ENCODE measurements around the gene CD14. TPM values are rescaled to one million over a fixed set of nuclear protein-coding genes. Genes with fewer than 3 reads are reported as not detected.
"Not testable (repeated sequence)": the region's sequence is repeated elsewhere in the genome, so short reads cannot be mapped to it uniquely, and the experiment has no call there.

CD14 gene
- total and polyA plus RNA-seq, 8 donors, result 4.3 to 45.8 (median 14.7) TPM

GRCh38 chr5:140673187-140673976, 40.4 kb upstream of the CD14 start, which contains the start of gene DND1:
TSS of gene DND1 (minus strand) at chr5:140673576. CDS start at chr5:140673542, 34 bp downstream.
- FAIRE-seq, result no peak
- H3K4me1 ChIP-seq, result no peaks in the 10 kb centered on the region
- H3K9me3 ChIP-seq, result no peaks in the 10 kb centered on the region
- no peak within 1 kb of the TSS for H3K27ac ChIP-seq
- intact Hi-C loops (cut with DNase I), result no loop called here
- H3K36me3 ChIP-seq, result peaks cover 0 to 54% (median 18%) of the 10 kb centered on the region in 3 donors
- ATAC-seq, result peak in 1 of 4 donors; percentile 6
- no peak for TF ChIP-seq CTCF (IDR thresholded peaks at IDR 0.05)
- peak in 2 of 6 donors; percentile 46 to 82 for DNase-seq
- 90 to 91% methylated on average over 39 to 45 of the region's 45 CpGs for WGBS, 2 donors
- H3K27me3 ChIP-seq, result no peaks in the 10 kb centered on the region
- no peak within 1 kb of the TSS for H3K4me3 ChIP-seq

GRCh38 chr5:140672455-140673186, 39.6 kb upstream of the CD14 start:
- peak in 5 of 6 donors; percentile 31 to 82 (median 61) for DNase-seq
- H3K4me3 ChIP-seq, result no peak overlapping the region
- intact Hi-C loops (cut with DNase I), result no loop called here

GRCh38 chr5:140671472-140672125, 38.6 kb upstream of the CD14 start:
- Histone ChIP-seq H3K9me3 (no peaks in the 10 kb centered on the region), H3K4me1 (peaks cover 0 to under 1% (median 0%) of the 10 kb centered on the region in 3 donors), H3K27me3 (no peaks in the 10 kb centered on the region), H3K36me3 (peaks cover 0 to 48% (median 16%) of the 10 kb centered on the region in 3 donors), H3K27ac (no peak overlapping the region), H3K4me3 (no peak overlapping the region)
- TF ChIP-seq CTCF (IDR thresholded peaks at IDR 0.05), result no peak
- no peak for DNase-seq
- WGBS, 2 donors, result 91 to 95% methylated on average over 6 of the region's 7 CpGs
- ATAC-seq, result peak in 2 of 4 donors; percentile 10 to 14
- no peak for FAIRE-seq
- intact Hi-C loops (cut with DNase I), result no loop called here

More at GRCh38 chr5:140672455-140673186, 39.6 kb upstream of the CD14 start:
- ATAC-seq (peak in 2 of 4 donors; percentile 51 to 58), FAIRE-seq (no peak)
- Histone ChIP-seq H3K9me3 (no peaks in the 10 kb centered on the region), H3K36me3 (peaks cover 0 to 56% (median 19%) of the 10 kb centered on the region in 3 donors), H3K27ac (no peak overlapping the region), H3K27me3 (no peaks in the 10 kb centered on the region), H3K4me1 (no peaks in the 10 kb centered on the region)
- no peak for TF ChIP-seq CTCF (IDR thresholded peaks at IDR 0.05)
- 76 to 83% methylated on average over 69 to 70 of the region's 70 CpGs for WGBS, 2 donors

GRCh38 chr5:140671035-140671434, 38.1 kb upstream of the CD14 start:
- H3K4me3 ChIP-seq; FAIRE-seq; intact Hi-C loops (cut with DNase I); H3K9me3 ChIP-seq; H3K4me1 ChIP-seq; H3K27me3 ChIP-seq; DNase-seq; H3K27ac ChIP-seq: not testable (repeated sequence)
- peak in 2 of 4 donors; percentile 8 to 22 for ATAC-seq
- 86 to 89% methylated on average over 4 of the region's 4 CpGs for WGBS, 2 donors
- peaks cover 0 to 42% (median 11%) of the 10 kb centered on the region in 3 donors for H3K36me3 ChIP-seq

All from pancreas (tissue), 10 donors.